HG03025 (cell line): ENCODE results near the gene ADO.

Source experiments
- ATAC-seq: cut with Tn5 transposase; IDR thresholded peaks from one replicate; pipeline ENCODE4 v1.9.1; 2021; ENCODE audit warnings: mild to moderate bottlenecking, moderate library complexity; ENCODE audit not compliant: unreplicated experiment, low FRiP score

The ADO gene

GRCh38 chr10:62816331-62817120, 12.0 kb downstream of the ADO start, which contains the start of gene EGR2:
Gene EGR2, minus strand, starts transcription at chr10:62816366. Its CDS starts 337 bp downstream, at chr10:62816029.
- peak; percentile 72 for ATAC-seq

- ATAC-seq: peak; percentile 6
Observed at GRCh38 chr10:62817121-62817765, 12.7 kb downstream of the ADO start.

GRCh38 chr10:62817766-62818425, 13.4 kb downstream of the ADO start:
- ATAC-seq: peak; percentile 33

GRCh38 chr10:62818426-62819011, 14.0 kb downstream of the ADO start:
- ATAC-seq: no peak

- no peak for ATAC-seq
Observed at GRCh38 chr10:62819141-62819920, 14.8 kb downstream of the ADO start.

GRCh38 chr10:62820586-62820985, 16.1 kb downstream of the ADO start:
- no peak for ATAC-seq

GRCh38 chr10:62826273-62826672, 21.8 kb downstream of the ADO start:
- ATAC-seq: no peak

GRCh38 chr10:62829622-62830021, 25.1 kb downstream of the ADO start:
- ATAC-seq: no peak

- no peak for ATAC-seq
Observed at GRCh38 chr10:62830679-62831078, 26.2 kb downstream of the ADO start.

- no peak for ATAC-seq
Observed at GRCh38 chr10:62831346-62831745, 26.8 kb downstream of the ADO start.

- ATAC-seq: no peak
Observed at GRCh38 chr10:62839590-62839989, 35.1 kb downstream of the ADO start.

- no peak for ATAC-seq
Observed at GRCh38 chr10:62842983-62843382, 38.5 kb downstream of the ADO start.

- ATAC-seq: no peak
Observed at GRCh38 chr10:62843600-62843999, 39.1 kb downstream of the ADO start.

- no peak for ATAC-seq
Observed at GRCh38 chr10:62844280-62845011, 39.9 kb downstream of the ADO start.

GRCh38 chr10:62847433-62847832, 42.9 kb downstream of the ADO start:
- no peak for ATAC-seq

GRCh38 chr10:62850646-62851045, 46.1 kb downstream of the ADO start:
- no peak for ATAC-seq

GRCh38 chr10:62851442-62851841, 46.9 kb downstream of the ADO start:
- no peak for ATAC-seq

- peak; percentile 75 for ATAC-seq
Observed at GRCh38 chr10:62852961-62853702, 48.6 kb downstream of the ADO start.

GRCh38 chr10:62853710-62854109, 49.2 kb downstream of the ADO start:
- no peak for ATAC-seq
